GM23248 (cell line): Measurements from ENCODE around the gene WDFY1. TPM values are rescaled to one million over a fixed set of nuclear protein-coding genes. Genes with fewer than 3 reads are reported as not detected.
"Not testable (repeated sequence)": the region's sequence is repeated elsewhere in the genome, so short reads cannot be mapped to it uniquely, and the experiment has no call there.

Source experiments
- DNase-seq: peaks from one replicate; pipeline ENCODE4 v3.0.0-alpha.2; 2015
- H2AFZ ChIP-seq: fragments of 200-600 bp; sonication (generic); 2 replicates; pipeline ENCODE4 v1.6.1; 2016; ENCODE audit warnings: antibody characterized with exemption
- H3F3A ChIP-seq: fragments of 200-600 bp; sonication (generic); 2 replicates; pipeline ENCODE4 v1.6.1; 2016; ENCODE audit warnings: mild to moderate bottlenecking, antibody characterized with exemption, mixed run types; ENCODE audit not compliant: insufficient read depth
- H3K27ac ChIP-seq: fragments of 200-600 bp; sonication (generic); 2 replicates; pipeline ENCODE4 v1.5.1; 2016; ENCODE audit warnings: mild to moderate bottlenecking
- H3K27me3 ChIP-seq: fragments of 200-600 bp; sonication (generic); replicated peaks from 2 replicates; pipeline ENCODE4 v1.6.1; 2016; ENCODE audit warnings: mild to moderate bottlenecking; ENCODE audit not compliant: insufficient read depth
- H3K36me3 ChIP-seq: fragments of 200-600 bp; sonication (generic); 2 replicates; pipeline ENCODE4 v1.6.1; 2016; ENCODE audit warnings: low read depth, mild to moderate bottlenecking
- H3K4me1 ChIP-seq: fragments of 200-600 bp; sonication (generic); 2 replicates; pipeline ENCODE4 v1.6.1; 2016; ENCODE audit warnings: mild to moderate bottlenecking; ENCODE audit not compliant: insufficient read depth
- H3K4me2 ChIP-seq: fragments of 200-600 bp; sonication (generic); one replicate; pipeline ENCODE4 v1.6.1; 2016; ENCODE audit warnings: mild to moderate bottlenecking; ENCODE audit not compliant: unreplicated experiment
- H3K4me3 ChIP-seq: fragments of 200-600 bp; sonication (generic); 2 replicates; pipeline ENCODE4 v1.5.1; 2016; ENCODE audit warnings: mild to moderate bottlenecking
- H3K79me2 ChIP-seq: fragments of 200-600 bp; sonication (generic); 2 replicates; pipeline ENCODE4 v1.6.1; 2016; ENCODE audit warnings: mild to moderate bottlenecking; ENCODE audit not compliant: insufficient read depth
- H3K9ac ChIP-seq: fragments of 200-600 bp; sonication (generic); 2 replicates; pipeline ENCODE4 v1.6.1; 2016; ENCODE audit warnings: mild to moderate bottlenecking
- H3K9me2 ChIP-seq: fragments of 200-600 bp; sonication (generic); 2 replicates; pipeline ENCODE4 v1.6.1; 2016; ENCODE audit warnings: mixed run types, mild to moderate bottlenecking, moderate library complexity; ENCODE audit not compliant: insufficient read depth
- H3K9me3 ChIP-seq: fragments of 200-600 bp; sonication (generic); one replicate; pipeline ENCODE4 v1.6.1; 2017; ENCODE audit warnings: low read depth
- H4K20me1 ChIP-seq: fragments of 200-600 bp; sonication (generic); 2 replicates; pipeline ENCODE4 v1.6.0; 2016; ENCODE audit not compliant: insufficient read depth
- EZH2 ChIP-seq: fragments of 200-600 bp; sonication (generic); IDR thresholded peaks from 2 replicates; pipeline ENCODE4 v1.6.1; 2018; ENCODE audit warnings: antibody characterized with exemption, mild to moderate bottlenecking; ENCODE audit not compliant: insufficient read depth, poor library complexity, severe bottlenecking
- EZH2phosphoT487 ChIP-seq: fragments of 200-600 bp; sonication (generic); IDR thresholded peaks from 2 replicates; pipeline ENCODE4 v1.6.1; 2018; ENCODE audit warnings: antibody characterized with exemption, moderate library complexity, mild to moderate bottlenecking, low read depth; ENCODE audit not compliant: insufficient read depth
- WGBS, 2 experiments: methylation state at CpG; one replicate each; pipeline ENCODE4 v1.1.6; 2015 to 2017; ENCODE audit warnings: low lambda C conversion rate in 2 of 2, low coverage in 1 of 2; ENCODE audit errors: missing lambda C conversion rate in 2 of 2; 5-methylcytosine and 5-hydroxymethylcytosine counted together
- in situ Hi-C: fragments of 300-500 bp; cut with MboI; formaldehyde crosslinking; loops from 2 replicates; pipeline ENCODE4 v1.15.0; 2020
- polyA plus RNA-seq: library from polyadenylated mRNA; unstranded; fragments of >200 nt; fragmentation: Nextera tagmentation; extraction: Ambion mirVana; gene quantifications from 2 replicates; pipeline ENCODE4 v1.2.1, GENCODE V29; 2016
- total RNA-seq: library from RNA; depleted of rRNA; stranded (reverse); fragments of >200 nt; shearing (Covaris generic); gene quantifications from 2 replicates; pipeline ENCODE4 v1.2.3, GENCODE V29; 2014

The WDFY1 gene
- total and polyA plus RNA-seq, 2 experiments from 2014 or later, result 65.1 to 81.2 TPM

DNA sequence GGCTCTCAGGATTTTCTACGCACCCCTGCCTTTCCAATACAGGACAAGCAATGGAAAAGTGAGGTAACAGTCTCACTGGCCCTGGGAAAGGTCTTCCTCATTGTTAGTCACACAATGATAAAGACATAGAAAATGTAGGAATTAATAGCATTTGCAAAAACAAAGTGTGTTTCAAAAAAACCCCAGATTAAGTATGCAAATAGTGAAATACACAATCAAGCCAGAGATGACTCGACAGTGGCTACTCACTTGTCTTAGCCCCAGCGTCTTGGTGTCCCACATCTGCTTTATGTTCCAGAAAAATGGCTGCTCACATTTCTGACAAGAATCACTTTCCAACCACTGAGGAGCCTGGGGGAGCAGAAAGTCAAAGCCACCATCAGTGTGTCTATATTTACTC, 60.7 kb downstream of the WDFY1 start:
- Histone ChIP-seq H2AFZ (no peak overlapping the region), H3K4me1 (peaks cover 16% of the 10 kb centered on the region), H3K9me2 (no peaks in the 10 kb centered on the region), H3K27me3 (no peaks in the 10 kb centered on the region), H3F3A (peaks cover 15% of the 10 kb centered on the region; the same call in 1 of the 2 replicates), H3K27ac (peak overlapping the region; percentile 77), H3K9me3 (no peaks in the 10 kb centered on the region), H3K4me3 (no peak overlapping the region), H4K20me1 (no peaks in the 10 kb centered on the region), H3K79me2 (peaks cover 3% of the 10 kb centered on the region; the same call in 1 of the 2 replicates), H3K36me3 (peaks cover 26% of the 10 kb centered on the region), H3K9ac (peak overlapping the region; percentile 21; the same call in 1 of the 2 replicates), H3K4me2 (no peak overlapping the region)
- peak; percentile 83 for DNase-seq
- TF ChIP-seq EZH2phosphoT487, result no peak
- TF ChIP-seq EZH2, result no peak
- WGBS, 2 experiments, result 15 to 18% methylated on average over 3 of the region's 3 CpGs
- in situ Hi-C loops, result no loop called here

DNA sequence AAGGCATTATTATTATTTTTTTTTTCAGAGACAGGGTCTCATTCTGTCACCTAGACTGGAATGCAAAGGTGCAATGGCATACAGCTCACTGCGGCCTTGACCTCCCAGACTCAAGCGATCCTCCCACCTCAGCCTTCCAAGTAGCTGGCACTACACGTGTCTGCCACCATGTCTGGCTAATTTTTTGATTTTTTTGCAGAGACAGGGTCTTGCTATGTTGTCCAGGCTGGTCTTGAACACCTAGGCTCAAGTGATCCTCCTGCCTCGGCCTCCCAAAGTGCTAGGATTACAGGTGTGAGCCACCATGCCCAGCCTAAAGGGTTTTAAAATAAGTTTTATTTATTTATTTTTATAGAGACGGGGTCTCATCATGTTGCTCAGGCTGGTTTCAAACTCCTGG, 62.4 kb downstream of the WDFY1 start:
- H3K36me3 ChIP-seq, result peaks cover 36% of the 10 kb centered on the region
- H4K20me1 ChIP-seq, result no peaks in the 10 kb centered on the region
- WGBS, 2 experiments, result 93 to 98% methylated on average over 5 of the region's 5 CpGs
- H2AFZ ChIP-seq, result no peak overlapping the region
- DNase-seq, result no peak
- no peaks in the 10 kb centered on the region for H3K9me2 ChIP-seq
- peaks cover 15% of the 10 kb centered on the region; the same call in 1 of the 2 replicates for H3F3A ChIP-seq
- in situ Hi-C loops, result no loop called here
- H3K27me3 ChIP-seq, result no peaks in the 10 kb centered on the region
- H3K4me1 ChIP-seq, result peaks cover 16% of the 10 kb centered on the region
- H3K27ac ChIP-seq, result no peak overlapping the region
- no peak overlapping the region for H3K4me2 ChIP-seq
- no peaks in the 10 kb centered on the region for H3K9me3 ChIP-seq
- no peak overlapping the region for H3K9ac ChIP-seq
- no peaks in the 10 kb centered on the region for H3K79me2 ChIP-seq
- no peak for TF ChIP-seq EZH2
- TF ChIP-seq EZH2phosphoT487, result no peak
- H3K4me3 ChIP-seq, result no peak overlapping the region

DNA sequence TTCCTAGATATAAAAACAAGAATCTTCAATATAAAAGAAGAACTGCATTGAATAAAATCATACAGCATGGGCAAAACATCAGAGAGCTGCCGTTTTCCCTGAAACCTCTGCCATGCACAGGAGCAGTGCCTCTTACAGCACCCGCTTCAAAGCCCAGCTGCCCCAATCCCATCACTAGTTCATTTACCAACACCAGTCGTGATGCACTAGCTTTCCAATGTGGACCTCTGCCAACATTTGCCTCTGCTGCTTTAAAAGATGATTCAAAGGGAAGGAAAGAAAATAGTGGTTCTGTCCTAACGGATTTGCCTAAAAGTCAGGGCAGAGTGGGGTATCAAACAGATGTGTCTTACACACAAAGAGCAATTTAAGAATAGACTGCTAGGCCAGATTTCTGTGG, 64.3 kb downstream of the WDFY1 start:
- H3K9ac ChIP-seq, result no peak overlapping the region
- no peaks in the 10 kb centered on the region for H3K79me2 ChIP-seq
- in situ Hi-C loops, result no loop called here
- 76 to 77% methylated on average over 4 of the region's 4 CpGs for WGBS, 2 experiments
- H3K4me1 ChIP-seq, result peaks cover 16% of the 10 kb centered on the region
- H3K9me3 ChIP-seq, result no peaks in the 10 kb centered on the region
- no peaks in the 10 kb centered on the region for H3K27me3 ChIP-seq
- peaks cover 15% of the 10 kb centered on the region; the same call in 1 of the 2 replicates for H3F3A ChIP-seq
- H4K20me1 ChIP-seq, result no peaks in the 10 kb centered on the region
- no peak overlapping the region for H3K4me2 ChIP-seq
- H3K9me2 ChIP-seq, result no peaks in the 10 kb centered on the region
- H3K36me3 ChIP-seq, result peaks cover 53% of the 10 kb centered on the region
- DNase-seq, result no peak
- no peak overlapping the region for H2AFZ ChIP-seq
- H3K4me3 ChIP-seq, result no peak overlapping the region
- no peak overlapping the region for H3K27ac ChIP-seq
- TF ChIP-seq EZH2, result no peak
- TF ChIP-seq EZH2phosphoT487, result no peak

DNA sequence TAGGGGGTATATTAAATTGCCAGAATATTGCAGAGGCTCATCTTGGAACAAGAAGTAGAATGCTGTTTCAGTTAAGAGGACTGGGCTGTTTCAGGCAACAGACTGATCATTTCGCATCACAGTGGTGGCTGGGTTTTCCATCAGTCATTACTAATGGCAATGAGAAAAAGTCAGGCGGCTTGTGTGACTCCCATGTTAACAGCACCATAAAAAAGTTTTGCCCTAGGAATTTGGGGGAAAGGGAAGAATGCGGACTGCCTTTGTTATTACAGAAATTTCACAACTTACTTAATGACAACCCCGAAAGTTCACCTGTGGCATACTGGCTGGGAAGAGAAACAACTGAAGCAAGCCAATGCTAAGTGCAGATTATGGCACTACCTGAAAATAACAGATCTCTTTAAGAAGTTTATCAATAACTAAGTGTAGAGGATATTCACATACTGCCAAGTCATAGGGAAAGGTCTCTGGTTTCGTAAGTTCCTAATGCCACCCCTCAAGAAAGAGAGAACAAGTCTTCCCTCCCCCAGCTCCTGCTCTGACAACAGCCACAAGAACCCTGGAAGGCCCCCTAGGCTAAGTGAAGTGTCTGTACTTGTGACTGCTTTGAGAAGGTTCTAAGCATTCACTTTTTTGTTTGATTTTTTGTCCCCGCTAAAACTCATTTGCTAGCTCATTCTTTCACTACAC, 67.3 kb downstream of the WDFY1 start:
- Histone ChIP-seq H3K9me2 (no peaks in the 10 kb centered on the region), H3K27me3 (no peaks in the 10 kb centered on the region), H3K36me3 (peaks cover 42% of the 10 kb centered on the region), H3K9ac (no peak overlapping the region), H4K20me1 (no peaks in the 10 kb centered on the region), H3F3A (peaks cover 6% of the 10 kb centered on the region; the same call in 1 of the 2 replicates), H3K27ac (no peak overlapping the region), H3K4me2 (no peak overlapping the region), H3K4me1 (no peaks in the 10 kb centered on the region), H3K4me3 (no peak overlapping the region), H3K9me3 (no peaks in the 10 kb centered on the region), H2AFZ (no peak overlapping the region), H3K79me2 (no peaks in the 10 kb centered on the region)
- WGBS, 2 experiments, result 93 to 94% methylated on average over 6 of the region's 6 CpGs
- DNase-seq, result no peak
- in situ Hi-C loops, result no loop called here
- TF ChIP-seq EZH2 (no peak), EZH2phosphoT487 (no peak)

DNA sequence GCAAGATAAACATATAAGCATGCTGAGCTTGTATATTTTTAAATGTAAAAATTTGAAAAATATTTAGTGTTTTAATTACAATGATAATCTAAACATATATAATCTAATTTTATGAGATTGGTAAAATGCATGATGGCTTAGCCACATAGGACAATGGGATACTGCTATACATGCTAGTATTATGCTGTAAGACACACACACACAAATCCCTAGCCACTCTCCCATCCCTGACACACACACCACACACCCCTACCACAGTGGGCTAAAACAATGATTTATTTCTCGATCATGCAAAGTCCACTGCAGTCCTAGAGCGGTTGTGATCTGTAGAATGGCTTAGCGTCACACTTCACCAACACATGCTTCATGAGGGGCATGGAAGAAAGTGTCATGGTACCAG, 71.5 kb downstream of the WDFY1 start:
- DNase-seq, result no peak
- Histone ChIP-seq H3K4me2 (no peak overlapping the region), H2AFZ (no peak overlapping the region), H3F3A (peaks cover 6% of the 10 kb centered on the region; the same call in 1 of the 2 replicates), H3K9ac (no peak overlapping the region), H3K9me2 (no peaks in the 10 kb centered on the region), H4K20me1 (no peaks in the 10 kb centered on the region), H3K79me2 (no peaks in the 10 kb centered on the region), H3K4me1 (no peaks in the 10 kb centered on the region), H3K9me3 (no peaks in the 10 kb centered on the region), H3K27me3 (no peaks in the 10 kb centered on the region), H3K4me3 (no peak overlapping the region), H3K36me3 (peaks cover 27% of the 10 kb centered on the region), H3K27ac (no peak overlapping the region)
- in situ Hi-C loops, result no loop called here
- TF ChIP-seq EZH2 (no peak), EZH2phosphoT487 (no peak)
- 82 to 91% methylated on average over 3 of the region's 3 CpGs for WGBS, 2 experiments

DNA sequence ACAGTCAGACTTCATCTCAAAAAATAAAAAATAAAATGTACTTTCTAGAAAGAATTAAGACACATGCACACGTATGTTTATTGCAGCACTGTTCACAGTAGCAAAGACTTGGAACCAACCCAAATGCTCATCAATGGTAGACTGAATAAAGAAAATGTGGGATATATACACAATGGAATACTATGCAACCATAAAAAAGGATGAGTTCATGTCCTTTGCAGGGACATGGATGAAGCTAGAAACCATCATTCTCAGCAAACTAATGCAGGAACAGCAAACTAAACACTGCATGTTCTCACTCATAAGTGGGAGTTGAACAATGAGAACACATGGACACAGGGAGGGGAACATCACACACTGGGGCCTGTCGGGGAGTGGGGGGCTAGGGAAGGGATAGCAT, 72.4 kb downstream of the WDFY1 start:
- H3F3A ChIP-seq, H3K4me2 ChIP-seq, H3K79me2 ChIP-seq, H3K4me1 ChIP-seq, H3K9me2 ChIP-seq, in situ Hi-C loops, DNase-seq, H3K27ac ChIP-seq, H4K20me1 ChIP-seq, H3K27me3 ChIP-seq, H2AFZ ChIP-seq, H3K4me3 ChIP-seq, H3K9ac ChIP-seq, H3K9me3 ChIP-seq: not testable (repeated sequence)
- H3K36me3 ChIP-seq, result peaks cover 18% of the 10 kb centered on the region
- WGBS, 2 experiments, result 82 to 88% methylated on average over 2 of the region's 2 CpGs

DNA sequence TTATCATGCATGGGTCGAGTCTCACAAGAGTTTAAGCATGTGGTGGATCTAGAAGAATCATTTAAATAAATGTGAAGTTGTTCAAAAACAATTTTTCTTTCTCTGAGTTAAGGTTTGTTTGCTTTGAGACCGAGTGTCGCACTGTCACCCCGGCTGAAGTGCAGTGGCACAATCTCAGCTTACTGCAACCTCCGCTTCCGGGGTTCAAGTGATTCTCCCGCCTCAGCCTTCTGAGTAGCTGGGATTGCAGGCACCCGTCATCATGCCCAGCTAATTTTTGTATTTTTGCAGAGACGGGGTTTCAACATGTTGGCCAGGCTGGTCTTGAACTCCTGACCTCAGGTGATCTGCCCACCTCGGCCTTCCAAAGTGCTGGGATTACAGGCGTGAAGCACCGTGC, 73.5 kb downstream of the WDFY1 start:
- H3K9me2 ChIP-seq, H3K79me2 ChIP-seq, in situ Hi-C loops, DNase-seq, H3K4me3 ChIP-seq, H3K4me2 ChIP-seq, H3F3A ChIP-seq, H3K4me1 ChIP-seq, H3K9ac ChIP-seq, H4K20me1 ChIP-seq, H3K27me3 ChIP-seq, H3K27ac ChIP-seq, H2AFZ ChIP-seq, H3K36me3 ChIP-seq, H3K9me3 ChIP-seq: not testable (repeated sequence)
- 89 to 92% methylated on average over 12 of the region's 12 CpGs for WGBS, 2 experiments
